IgD-negative memory B cell (primary cell): Measurements from ENCODE around the gene THAP3. TPM values are rescaled to one million over a fixed set of nuclear protein-coding genes. Genes with fewer than 3 reads are reported as not detected.

Experiments
- H3K27ac Mint-ChIP-seq, 3 donors: one replicate each; pipeline ENCODE4 v1.8.0; 2020 to 2022; ENCODE audit warnings: mild to moderate bottlenecking in 3 of 3, mixed read lengths in 3 of 3, moderate library complexity in 1 of 3
- H3K27me3 Mint-ChIP-seq: one replicate; pipeline ENCODE4 v1.8.0; 2021; ENCODE audit warnings: mixed read lengths
- H3K36me3 Mint-ChIP-seq: one replicate; pipeline ENCODE4 v1.8.0; 2020; ENCODE audit warnings: mild to moderate bottlenecking, mixed read lengths
- H3K4me1 Mint-ChIP-seq, 3 donors: one replicate each; pipeline ENCODE4 v1.8.0; 2020 to 2022; ENCODE audit warnings: mixed read lengths in 3 of 3, mild to moderate bottlenecking in 1 of 3
- H3K4me3 Mint-ChIP-seq, 4 donors: one replicate each; pipeline ENCODE4 v1.8.0; 2020 to 2022; ENCODE audit warnings: mild to moderate bottlenecking in 4 of 4, mixed read lengths in 4 of 4, moderate library complexity in 3 of 4
- H3K9me3 Mint-ChIP-seq, 3 donors: one replicate each; pipeline ENCODE4 v1.8.0; 2020 to 2021; ENCODE audit warnings: mixed read lengths in 3 of 3, mild to moderate bottlenecking in 1 of 3
- polyA plus RNA-seq: library from polyadenylated mRNA; unstranded; fragments of 300-500 nt; fragmentation: Illumina TruSeq; gene quantifications from one replicate; pipeline ENCODE4 v1.2.3, GENCODE V29; 2021

Gene THAP3
- polyA plus RNA-seq, 1 donor from 2014 or later = 28.4 TPM

- H3K4me3 Mint-ChIP-seq = no peak overlapping the region
- no peaks in the 10 kb centered on the region for H3K9me3 Mint-ChIP-seq
- H3K27ac Mint-ChIP-seq = peak overlapping the region in 1 of 3 donors; percentile 51
- no peaks in the 10 kb centered on the region for H3K36me3 Mint-ChIP-seq
- no peaks in the 10 kb centered on the region for H3K27me3 Mint-ChIP-seq
- peaks cover 6 to 21% (median 12%) of the 10 kb centered on the region in 3 donors for H3K4me1 Mint-ChIP-seq
Measured at GRCh38 chr1:6586404-6586816, 38.3 kb upstream of the THAP3 start.

GRCh38 chr1:6587261-6588005, 37.2 kb upstream of the THAP3 start:
- H3K9me3 Mint-ChIP-seq = no peaks in the 10 kb centered on the region
- H3K27ac Mint-ChIP-seq = peak overlapping the region in 1 of 3 donors; percentile 89
- no peaks in the 10 kb centered on the region for H3K27me3 Mint-ChIP-seq
- no peaks in the 10 kb centered on the region for H3K36me3 Mint-ChIP-seq
- H3K4me1 Mint-ChIP-seq = peaks cover 2 to 14% (median 9%) of the 10 kb centered on the region in 3 donors
- no peak overlapping the region for H3K4me3 Mint-ChIP-seq

DNA sequence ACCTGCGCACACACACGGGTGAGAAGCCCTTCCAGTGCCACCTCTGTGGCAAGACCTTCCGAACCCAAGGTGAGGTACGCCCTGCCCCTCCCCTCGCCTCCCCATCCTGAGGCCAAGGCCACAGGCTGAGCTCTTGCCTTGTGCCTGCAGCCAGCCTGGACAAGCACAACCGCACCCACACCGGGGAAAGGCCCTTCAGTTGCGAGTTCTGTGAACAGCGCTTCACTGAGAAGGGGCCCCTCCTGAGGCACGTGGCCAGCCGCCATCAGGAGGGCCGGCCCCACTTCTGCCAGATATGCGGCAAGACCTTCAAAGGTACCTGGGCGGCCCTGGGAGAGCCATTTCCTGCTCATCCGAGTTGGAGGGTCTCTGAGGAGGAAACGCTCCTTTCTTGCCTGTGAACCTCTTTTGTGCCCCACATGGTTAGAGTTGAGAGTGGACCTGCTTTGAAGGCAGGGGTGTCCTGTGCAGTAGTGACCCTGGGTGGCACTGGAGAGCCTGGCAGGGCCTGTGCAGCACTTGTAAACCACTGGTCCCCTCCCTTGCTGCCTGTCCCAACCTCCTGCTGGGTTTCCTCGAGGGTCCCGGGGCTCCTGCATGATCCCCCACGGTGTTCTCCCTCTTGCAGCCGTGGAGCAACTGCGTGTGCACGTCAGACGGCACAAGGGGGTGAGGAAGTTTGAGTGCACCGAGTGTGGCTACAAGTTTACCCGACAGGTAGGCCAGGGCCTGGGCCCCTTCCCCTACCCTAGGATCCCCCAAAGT, 36.4 kb upstream of the THAP3 start:
- Mint-ChIP-seq H3K4me3 (no peak overlapping the region), H3K36me3 (no peaks in the 10 kb centered on the region), H3K4me1 (peaks cover 0 to 13% (median 8%) of the 10 kb centered on the region in 3 donors), H3K27me3 (no peaks in the 10 kb centered on the region), H3K27ac (peak overlapping the region in 1 of 3 donors; percentile 57), H3K9me3 (no peaks in the 10 kb centered on the region)

- H3K27ac Mint-ChIP-seq = peak overlapping the region in 1 of 3 donors; percentile 57
- no peaks in the 10 kb centered on the region for H3K9me3 Mint-ChIP-seq
- H3K36me3 Mint-ChIP-seq = peaks cover 2% of the 10 kb centered on the region
- H3K4me3 Mint-ChIP-seq = no peak overlapping the region
- no peaks in the 10 kb centered on the region for H3K27me3 Mint-ChIP-seq
- H3K4me1 Mint-ChIP-seq = peaks cover 0 to 13% (median 8%) of the 10 kb centered on the region in 3 donors
Measured at GRCh38 chr1:6588893-6589520, 35.7 kb upstream of the THAP3 start.

- H3K4me3 Mint-ChIP-seq = no peak overlapping the region
- peaks cover 0 to 7% (median 5%) of the 10 kb centered on the region in 3 donors for H3K4me1 Mint-ChIP-seq
- H3K9me3 Mint-ChIP-seq = no peaks in the 10 kb centered on the region
- peaks cover 2% of the 10 kb centered on the region for H3K36me3 Mint-ChIP-seq
- peak overlapping the region in 1 of 3 donors; percentile 9 for H3K27ac Mint-ChIP-seq
- no peaks in the 10 kb centered on the region for H3K27me3 Mint-ChIP-seq
Measured at GRCh38 chr1:6590046-6590445, 34.6 kb upstream of the THAP3 start.

- Mint-ChIP-seq H3K27me3 (no peaks in the 10 kb centered on the region), H3K36me3 (peaks cover 2% of the 10 kb centered on the region), H3K9me3 (no peaks in the 10 kb centered on the region), H3K27ac (peak overlapping the region in 1 of 3 donors; percentile 73), H3K4me3 (no peak overlapping the region), H3K4me1 (peaks cover 0 to 10% (median 6%) of the 10 kb centered on the region in 3 donors)
Measured at GRCh38 chr1:6591222-6591621, 33.4 kb upstream of the THAP3 start.

DNA sequence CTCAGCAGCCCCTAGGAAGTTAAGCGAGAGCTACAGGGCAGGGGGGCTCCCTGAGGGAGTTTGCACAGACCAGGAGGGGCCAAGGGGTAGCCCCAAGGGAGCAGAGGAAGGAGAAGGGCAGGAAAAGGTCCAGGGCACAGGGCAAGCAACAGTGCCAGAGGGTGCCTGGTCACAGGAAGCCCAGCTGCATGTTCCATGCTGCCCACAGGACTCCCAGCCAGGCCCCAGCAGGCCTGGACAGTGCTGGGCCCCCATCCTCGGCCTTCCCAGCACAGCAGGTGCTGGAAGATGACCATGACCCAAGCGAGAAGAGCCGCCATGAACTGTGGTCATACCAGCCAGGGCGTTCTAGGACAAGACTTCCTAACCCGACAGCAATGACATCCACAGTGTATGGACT, 33.0 kb upstream of the THAP3 start:
- no peaks in the 10 kb centered on the region for H3K27me3 Mint-ChIP-seq
- H3K27ac Mint-ChIP-seq = peak overlapping the region in 1 of 3 donors; percentile 23
- H3K4me1 Mint-ChIP-seq = peaks cover 0 to 14% (median 8%) of the 10 kb centered on the region in 3 donors
- peaks cover 2% of the 10 kb centered on the region for H3K36me3 Mint-ChIP-seq
- H3K4me3 Mint-ChIP-seq = no peak overlapping the region
- H3K9me3 Mint-ChIP-seq = no peaks in the 10 kb centered on the region

- Mint-ChIP-seq H3K4me1 (peaks cover 0 to 11% (median 8%) of the 10 kb centered on the region in 3 donors), H3K27me3 (no peaks in the 10 kb centered on the region), H3K27ac (no peak overlapping the region), H3K9me3 (no peaks in the 10 kb centered on the region), H3K36me3 (peaks cover 2% of the 10 kb centered on the region), H3K4me3 (no peak overlapping the region)
Measured at GRCh38 chr1:6592441-6592840, 32.2 kb upstream of the THAP3 start.

DNA sequence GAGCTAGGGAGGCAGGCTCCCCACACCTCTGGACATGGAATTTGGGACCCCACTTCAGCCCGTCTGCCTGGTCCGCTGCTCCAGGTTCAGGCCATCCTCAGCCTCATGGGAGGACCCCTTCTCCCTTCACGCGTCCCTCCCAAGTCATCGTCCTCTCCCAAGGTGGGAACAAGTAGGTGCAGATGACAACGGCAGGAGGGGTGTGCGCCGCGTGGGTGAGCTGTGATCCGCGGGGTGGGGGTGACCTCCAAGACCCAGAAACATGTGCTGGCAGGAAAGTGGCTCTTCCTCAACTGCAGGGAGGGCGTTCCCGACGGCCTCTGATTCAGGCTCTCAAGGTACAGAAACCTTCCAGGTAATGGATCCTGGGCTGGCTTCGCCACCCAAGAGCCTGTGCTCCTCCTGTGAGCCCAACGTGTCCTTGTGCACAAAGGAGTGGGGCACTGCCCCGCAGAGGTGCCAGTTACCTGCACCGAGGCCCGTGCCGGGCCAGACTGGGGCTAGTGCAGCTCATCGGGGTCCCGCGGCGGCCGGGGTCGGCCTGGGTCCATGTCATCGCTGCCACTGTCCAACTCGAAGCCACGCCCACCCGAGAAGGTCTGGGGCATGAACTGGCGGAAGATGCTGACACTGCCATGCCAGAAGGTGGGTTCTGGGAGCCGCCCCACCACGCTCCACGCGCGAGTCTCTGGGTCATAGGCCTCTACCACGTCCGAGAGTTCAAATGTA, 31.6 kb upstream of the THAP3 start:
- no peaks in the 10 kb centered on the region for H3K9me3 Mint-ChIP-seq
- no peak overlapping the region for H3K4me3 Mint-ChIP-seq
- H3K27me3 Mint-ChIP-seq = no peaks in the 10 kb centered on the region
- H3K27ac Mint-ChIP-seq = no peak overlapping the region
- H3K36me3 Mint-ChIP-seq = peaks cover 2% of the 10 kb centered on the region
- peaks cover 0 to 11% (median 5%) of the 10 kb centered on the region in 3 donors for H3K4me1 Mint-ChIP-seq

DNA sequence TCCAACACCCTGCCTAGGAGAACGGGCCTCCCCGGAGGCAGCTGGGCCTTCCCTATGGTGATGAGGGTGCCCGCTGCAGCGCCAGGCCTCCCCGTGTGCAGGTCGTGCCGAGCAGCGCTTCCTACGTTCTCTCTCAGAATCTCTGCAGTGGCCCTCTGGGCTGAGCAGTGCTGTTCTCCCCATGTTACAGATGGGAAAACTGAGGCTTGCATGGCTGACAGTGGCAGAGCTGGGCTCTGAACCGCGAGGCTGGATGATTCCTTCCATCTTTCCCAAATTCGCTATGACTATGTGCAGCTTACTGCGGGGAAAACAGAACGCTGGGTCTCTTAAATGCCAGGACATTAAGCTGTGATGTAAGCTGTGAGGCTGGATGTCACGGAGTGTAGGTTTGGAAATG, 30.9 kb upstream of the THAP3 start:
- H3K36me3 Mint-ChIP-seq = peaks cover 2% of the 10 kb centered on the region
- H3K27me3 Mint-ChIP-seq = no peaks in the 10 kb centered on the region
- no peaks in the 10 kb centered on the region for H3K9me3 Mint-ChIP-seq
- no peak overlapping the region for H3K4me3 Mint-ChIP-seq
- H3K4me1 Mint-ChIP-seq = peaks cover 0 to 11% (median 5%) of the 10 kb centered on the region in 3 donors
- H3K27ac Mint-ChIP-seq = no peak overlapping the region

GRCh38 chr1:6594977-6595740, 29.5 kb upstream of the THAP3 start:
- H3K36me3 Mint-ChIP-seq = peaks cover 2% of the 10 kb centered on the region
- H3K27me3 Mint-ChIP-seq = no peaks in the 10 kb centered on the region
- no peaks in the 10 kb centered on the region for H3K9me3 Mint-ChIP-seq
- no peak overlapping the region for H3K27ac Mint-ChIP-seq
- H3K4me3 Mint-ChIP-seq = peak overlapping the region in 1 of 4 donors; percentile 24
- peaks cover 9 to 20% (median 12%) of the 10 kb centered on the region in 3 donors for H3K4me1 Mint-ChIP-seq

DNA sequence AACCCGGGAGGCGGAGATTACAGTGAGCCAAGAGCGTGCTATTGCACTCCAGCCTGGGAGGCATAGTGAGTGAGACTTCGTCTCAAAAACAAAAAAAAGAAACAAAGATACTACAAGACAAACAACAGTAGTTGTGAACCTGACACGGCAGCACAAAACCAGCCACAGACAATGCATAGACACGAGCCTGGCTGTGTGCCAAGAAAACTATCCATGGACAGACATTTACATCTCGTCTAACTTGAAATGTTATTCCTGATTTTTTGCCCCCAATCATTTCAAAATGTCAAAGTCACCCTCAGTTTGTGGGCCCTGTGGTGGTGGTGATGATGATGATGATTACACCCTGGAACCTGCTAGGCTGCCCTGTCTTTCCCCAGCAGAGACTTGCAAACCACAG, 28.3 kb upstream of the THAP3 start:
- H3K27me3 Mint-ChIP-seq = no peaks in the 10 kb centered on the region
- H3K9me3 Mint-ChIP-seq = no peaks in the 10 kb centered on the region
- peaks cover 2% of the 10 kb centered on the region for H3K36me3 Mint-ChIP-seq
- peaks cover 15 to 24% (median 19%) of the 10 kb centered on the region in 3 donors for H3K4me1 Mint-ChIP-seq
- H3K4me3 Mint-ChIP-seq = peak overlapping the region in 1 of 4 donors; percentile 24
- H3K27ac Mint-ChIP-seq = no peak overlapping the region

DNA sequence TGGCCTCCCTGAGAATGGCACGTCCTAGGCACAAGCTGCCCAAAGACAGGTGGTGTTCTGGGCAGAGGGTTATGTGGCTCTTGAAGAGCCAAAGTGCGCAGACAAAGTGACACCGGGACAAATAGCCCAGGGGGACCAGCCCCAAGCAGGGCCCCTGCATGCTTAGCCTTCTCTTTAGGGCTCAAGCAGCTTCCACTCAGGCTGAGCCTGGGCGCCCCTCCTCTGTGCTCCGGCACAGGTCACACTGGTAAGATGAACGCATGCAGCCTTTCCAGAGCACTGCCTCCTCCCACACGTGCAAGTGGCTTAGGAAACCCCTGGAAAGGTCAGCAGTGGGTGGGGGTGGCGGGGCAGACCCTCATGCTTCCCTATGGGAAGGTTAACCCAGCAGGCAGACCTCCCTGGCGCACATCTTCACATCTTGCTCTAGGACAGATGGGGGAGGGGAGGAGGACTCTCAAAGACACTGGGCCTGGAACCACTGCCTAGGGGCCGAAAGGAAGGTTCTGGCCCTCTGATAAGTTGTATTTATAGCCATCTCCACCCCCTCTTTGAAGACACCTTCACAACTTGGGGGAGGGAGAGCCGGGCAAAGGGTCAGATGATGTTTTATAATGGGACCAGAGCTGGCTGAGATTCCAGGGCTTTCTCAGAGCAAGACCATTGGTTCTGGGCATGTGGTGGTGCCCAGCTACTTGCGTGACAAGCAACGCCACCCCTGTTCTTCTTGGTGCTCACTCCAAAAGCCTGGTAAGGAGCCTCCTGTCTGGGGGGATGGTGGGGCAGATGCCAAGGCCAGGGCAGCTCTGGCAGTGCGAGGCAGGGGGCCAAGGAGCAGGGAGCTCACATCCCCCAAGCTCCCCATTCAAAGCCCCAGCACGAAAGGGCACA, 27.5 kb upstream of the THAP3 start:
- H3K27me3 Mint-ChIP-seq = no peaks in the 10 kb centered on the region
- peaks cover 2% of the 10 kb centered on the region for H3K36me3 Mint-ChIP-seq
- H3K27ac Mint-ChIP-seq = no peak overlapping the region
- peak overlapping the region in 2 of 4 donors; percentile 30 to 50 for H3K4me3 Mint-ChIP-seq
- no peaks in the 10 kb centered on the region for H3K9me3 Mint-ChIP-seq
- peaks cover 15 to 24% (median 19%) of the 10 kb centered on the region in 3 donors for H3K4me1 Mint-ChIP-seq
